HCT116 (cell line): ENCODE data around the gene GALNT18. TPM values are rescaled to one million over a fixed set of nuclear protein-coding genes. Genes with fewer than 3 reads are reported as not detected.

ENCODE experiments used
- ATAC-seq: fragments of 200-7000 bp; cut with Tn5 transposase; 2 replicates; pipeline ENCODE4 v1.9.1; 2020; ENCODE audit warnings: mild to moderate bottlenecking, moderate library complexity
- BruUV-seq: library from RNA; stranded (reverse); fragments of 400-500 nt; replicated peaks from 2 replicates; lab custom pipeline; 2021; lab: Mats Ljungman, UMichigan
- CTCF ChIA-PET: fragments of 300-600 bp; sonication (Branson Sonifier 250); formaldehyde crosslinking; loops from one replicate; lab custom pipeline; 2021; ENCODE audit warnings: antibody characterized with exemption; lab: Charles Lee
- POLR2A ChIA-PET: fragments of 300-600, 350-600 bp; sonication (Branson Sonifier 250); formaldehyde crosslinking; loops from one replicate; lab custom pipeline; 2021; ENCODE audit warnings: antibody characterized with exemption; lab: Charles Lee
- RAD21 ChIA-PET, 2 experiments: fragments of 300-600 bp; sonication (Branson Sonifier 250); formaldehyde crosslinking; loops; one replicate each; lab custom pipeline; 2023; ENCODE audit warnings: low total read pairs in 2 of 2; ENCODE audit not compliant: uncharacterized antibody in 2 of 2, unreplicated experiment in 2 of 2, low non-redundant PET in 1 of 2; lab: Charles Lee
- DNase-seq: peaks from one replicate; pipeline ENCODE4 v3.0.0-alpha.2; 2010; ENCODE audit warnings: low read depth, low spot score
- H2AFZ ChIP-seq: fragments of 200-600 bp; shearing (Covaris generic), sonication (generic); 2 replicates; pipeline ENCODE4 v1.6.1; 2017; ENCODE audit warnings: low read depth, mixed run types, mixed read lengths, antibody characterized with exemption, low read length; ENCODE audit not compliant: poor library complexity, severe bottlenecking
- H3K27ac ChIP-seq: 2 replicates; pipeline ENCODE4 v1.5.1; 2012; ENCODE audit warnings: low read depth, low read length
- H3K27me3 ChIP-seq: fragments of 200-600 bp; sonication (generic); 2 replicates; pipeline ENCODE4 v1.6.1; 2016; ENCODE audit warnings: mixed run types, low read length, mixed read lengths; ENCODE audit not compliant: insufficient read depth
- H3K36me3 ChIP-seq, 2 experiments: fragments of 200-500 bp in 1 of 2; fragments of 200-600 bp in 1 of 2; sonication (Bioruptor generic) in 1 of 2; sonication (generic) in 1 of 2; 2 replicates each; pipeline versions ENCODE4 v1.5.1 to v1.6.1; 2014 to 2016; ENCODE audit warnings: low read length in 2 of 2, inconsistent platforms in 1 of 2, mixed read lengths in 1 of 2, mixed run types in 1 of 2; ENCODE audit not compliant: insufficient read depth in 2 of 2, control insufficient read depth in 1 of 2
- H3K4me1 ChIP-seq, 2 experiments: fragments of 200-600 bp in 1 of 2; sonication (generic) in 1 of 2; 2 replicates each; pipeline versions ENCODE4 v1.5.1 to v1.6.1; 2012 to 2017; ENCODE audit warnings: low read length in 2 of 2, inconsistent platforms in 1 of 2, mild to moderate bottlenecking in 1 of 2, mixed read lengths in 1 of 2, mixed run types in 1 of 2, moderate library complexity in 1 of 2; ENCODE audit not compliant: insufficient read depth in 2 of 2, control insufficient read depth in 1 of 2
- H3K4me2 ChIP-seq: fragments of 200-600 bp; sonication (generic); 2 replicates; pipeline ENCODE4 v1.6.1; 2017; ENCODE audit warnings: mixed run types, low read length, mixed read lengths
- H3K4me3 ChIP-seq, 2 experiments: fragments of 200-600 bp in 1 of 2; sonication (generic) in 1 of 2; replicated peaks in 1 of 2; 2 replicates each; pipeline ENCODE4 v1.5.1; 2011 to 2016; ENCODE audit warnings: low read length in 2 of 2, control low read depth in 1 of 2, low read depth in 1 of 2, mild to moderate bottlenecking in 1 of 2, mixed read lengths in 1 of 2, mixed run types in 1 of 2
- H3K79me2 ChIP-seq: fragments of 200-600 bp; sonication (generic); 2 replicates; pipeline ENCODE4 v1.6.1; 2017; ENCODE audit warnings: mild to moderate bottlenecking, mixed run types, low read length, moderate library complexity, mixed read lengths; ENCODE audit not compliant: insufficient read depth
- H3K9ac ChIP-seq: fragments of 200-600 bp; sonication (generic); 2 replicates; pipeline ENCODE4 v1.6.1; 2016; ENCODE audit warnings: low read length, mixed read lengths
- H3K9me2 ChIP-seq: fragments of 200-600 bp; sonication (generic), shearing (Covaris generic); 2 replicates; pipeline ENCODE4 v1.6.1; 2017; ENCODE audit warnings: mixed run types, mild to moderate bottlenecking, moderate library complexity; ENCODE audit not compliant: insufficient read depth
- H3K9me3 ChIP-seq, 2 experiments: fragments of 200-500 bp in 1 of 2; fragments of 200-600 bp in 1 of 2; sonication (Bioruptor generic) in 1 of 2; sonication (generic) in 1 of 2; 2 replicates each; pipeline ENCODE4 v1.6.1; 2014 to 2017; ENCODE audit warnings: low read length in 2 of 2, mixed read lengths in 2 of 2, inconsistent platforms in 1 of 2, low read depth in 1 of 2, mild to moderate bottlenecking in 1 of 2, mixed run types in 1 of 2, moderate library complexity in 1 of 2; ENCODE audit not compliant: control insufficient read depth in 1 of 2, insufficient read depth in 1 of 2
- H4K20me1 ChIP-seq: fragments of 200-600 bp; sonication (generic), shearing (Covaris generic); 2 replicates; pipeline ENCODE4 v1.6.1; 2017; ENCODE audit warnings: mixed run types, mild to moderate bottlenecking, moderate library complexity; ENCODE audit not compliant: insufficient read depth
- CBX3 ChIP-seq: IDR thresholded peaks from 2 replicates; pipeline ENCODE4 v1.6.1; 2012; ENCODE audit warnings: low read depth
- CTCF ChIP-seq, 3 experiments: fragments of 200-600 bp in 1 of 3; sonication (generic) in 1 of 3; IDR thresholded peaks in 2 of 3; conservative IDR thresholded peaks in 1 of 3; 2 replicates each; pipeline ENCODE4 v1.5.1; 2012 to 2017; ENCODE audit warnings: low read depth in 2 of 3, low read length in 2 of 3, antibody characterized with exemption in 1 of 3, borderline replicate concordance in 1 of 3, control low read depth in 1 of 3, mild to moderate bottlenecking in 1 of 3, mixed read lengths in 1 of 3, mixed run types in 1 of 3, moderate library complexity in 1 of 3; ENCODE audit not compliant: insufficient read depth in 1 of 3
- EGR1 ChIP-seq: IDR thresholded peaks from 2 replicates; pipeline ENCODE4 v1.6.1; 2012; ENCODE audit warnings: low read depth
- ELF1 ChIP-seq: IDR thresholded peaks from 2 replicates; pipeline ENCODE4 v1.6.1; 2012; ENCODE audit warnings: low read depth, borderline replicate concordance
- EZH2phosphoT487 ChIP-seq: fragments of 200-600 bp; IDR thresholded peaks from 2 replicates; pipeline ENCODE4 v1.6.1; 2018; ENCODE audit warnings: antibody characterized with exemption, borderline replicate concordance
- FOSL1 ChIP-seq: IDR thresholded peaks from 2 replicates; pipeline ENCODE4 v1.6.1; 2012; ENCODE audit warnings: low read depth
- MAX ChIP-seq: IDR thresholded peaks from 2 replicates; pipeline ENCODE4 v1.6.1; 2012
- POLR2AphosphoS5 ChIP-seq: IDR thresholded peaks from 2 replicates; pipeline ENCODE4 v1.6.1; 2011; ENCODE audit warnings: mild to moderate bottlenecking, low read depth, low read length, moderate library complexity
- RAD21 ChIP-seq: IDR thresholded peaks from 2 replicates; pipeline ENCODE4 v1.6.1; 2012; ENCODE audit warnings: low read depth, mild to moderate bottlenecking
- REST ChIP-seq: IDR thresholded peaks from 2 replicates; pipeline ENCODE4 v1.6.1; 2012; ENCODE audit warnings: low read depth
- SIN3A ChIP-seq: IDR thresholded peaks from 2 replicates; pipeline ENCODE4 v1.6.1; 2012; ENCODE audit warnings: low read depth
- SP1 ChIP-seq: IDR thresholded peaks from 2 replicates; pipeline ENCODE4 v1.6.1; 2012; ENCODE audit warnings: low read depth
- TCF7L2 ChIP-seq: IDR thresholded peaks from 2 replicates; pipeline ENCODE4 v1.7.0; 2011; ENCODE audit warnings: borderline replicate concordance, inconsistent platforms; ENCODE audit not compliant: insufficient read depth, insufficient read length; ENCODE audit errors: extremely low read depth
- YY1 ChIP-seq: IDR thresholded peaks from 2 replicates; pipeline ENCODE4 v1.6.1; 2011; ENCODE audit warnings: low read length, low read depth, moderate library complexity, mild to moderate bottlenecking; ENCODE audit not compliant: insufficient replicate concordance; ENCODE audit errors: extremely low read depth
- ZBTB33 ChIP-seq: IDR thresholded peaks from 2 replicates; pipeline ENCODE4 v1.6.1; 2011; ENCODE audit warnings: mild to moderate bottlenecking, low read length, moderate library complexity; ENCODE audit not compliant: insufficient replicate concordance; ENCODE audit errors: extremely low read depth
- ZNF274 ChIP-seq: fragments of 200-500 bp; sonication (Bioruptor generic); IDR thresholded peaks from 2 replicates; pipeline ENCODE4 v1.6.1; 2014; ENCODE audit warnings: mild to moderate bottlenecking, low read depth, low read length, inconsistent platforms
- intact Hi-C: fragments of 100-400 bp; cut with micrococcal nuclease; formaldehyde crosslinking; loops from 2 replicates; pipeline ENCODE4 v1.10.0; 2022
- total RNA-seq: library from RNA; stranded (reverse); gene quantifications from one replicate; pipeline ENCODE4 v1.2.1, GENCODE V29; 2021; ENCODE audit not compliant: unreplicated experiment

Gene GALNT18
- total RNA-seq, 1 experiment from 2014 or later = 19.9 TPM

GRCh38 chr11:11379661-11380060 lies 242.1 kb downstream of the GALNT18 start:
- CTCF ChIA-PET = no interaction called here
- no peaks in the 10 kb centered on the region for H4K20me1 ChIP-seq
- no peaks in the 10 kb centered on the region for H3K9me2 ChIP-seq
- no peaks in the 10 kb centered on the region for H3K4me1 ChIP-seq
- no peak overlapping the region for H3K4me2 ChIP-seq
- no peak overlapping the region for H3K27ac ChIP-seq
- DNase-seq (no peak), ATAC-seq (no peak)
- no peaks in the 10 kb centered on the region for H3K9me3 ChIP-seq
- no peak overlapping the region for H2AFZ ChIP-seq
- H3K36me3 ChIP-seq = no peaks in the 10 kb centered on the region
- no peak for TF ChIP-seq REST
- no peak for TF ChIP-seq CTCF (IDR thresholded peaks at IDR 0.05 in 2 of 3, conservative IDR thresholded peaks at IDR 0.05 in 1 of 3; ENCODE audit: borderline replicate concordance in 1 of 3, insufficient read depth in 1 of 3, low read depth in 2 of 3, low read length in 2 of 3)
- no peak for TF ChIP-seq MAX
- TF ChIP-seq FOSL1 = no peak
- no peak for TF ChIP-seq POLR2AphosphoS5
- no peak for TF ChIP-seq RAD21
- no peak for TF ChIP-seq ZNF274
- no peak for TF ChIP-seq CBX3
- no peak for TF ChIP-seq YY1
- no peak for TF ChIP-seq TCF7L2
- TF ChIP-seq EZH2phosphoT487 = no peak
- no peak for TF ChIP-seq ELF1
- TF ChIP-seq ZBTB33 = no peak
- no peak for TF ChIP-seq EGR1
- TF ChIP-seq SP1 = no peak
- no peak for TF ChIP-seq SIN3A
- TF ChIP-seq, all 23 proteins: peak for 0
- intact Hi-C loops = no loop called here
- POLR2A ChIA-PET = no interaction called here
- Histone ChIP-seq H3K4me3 (no peak overlapping the region), H3K79me2 (no peaks in the 10 kb centered on the region), H3K27me3 (no peaks in the 10 kb centered on the region), H3K9ac (no peak overlapping the region)
- BruUV-seq = no TSS peak
- RAD21 ChIA-PET = no interaction called here
